Neural progenitor cell (in vitro differentiated cells): ENCODE measurements around the gene LRRC8D.

ENCODE experiments used
- CTCF ChIP-seq: fragments of 200-600 bp; sonication (generic); IDR thresholded peaks from 2 replicates; pipeline ENCODE4 v1.5.1; 2017; ENCODE audit warnings: antibody characterized with exemption, mild to moderate bottlenecking
- EZH2phosphoT487 ChIP-seq: fragments of 200-600 bp; sonication (generic); IDR thresholded peaks from 2 replicates; pipeline ENCODE4 v1.6.1; 2017; ENCODE audit warnings: antibody characterized with exemption

- TF ChIP-seq CTCF = no peak
- TF ChIP-seq EZH2phosphoT487 = no peak
Observed at GRCh38 chr1:89980605-89981004, 159.8 kb downstream of the LRRC8D start.
